Camera-type eye (tissue), 1 donor: ENCODE data around the gene ANGPTL2. TPM values are rescaled to one million over a fixed set of nuclear protein-coding genes. Genes with fewer than 3 reads are reported as not detected.

Source experiments
- total RNA-seq: library from RNA; depleted of rRNA; stranded (reverse); fragments of >200 nt; gene quantifications from one replicate; pipeline ENCODE4 v1.2.3, GENCODE V29; 2014

ANGPTL2 gene, protein sequence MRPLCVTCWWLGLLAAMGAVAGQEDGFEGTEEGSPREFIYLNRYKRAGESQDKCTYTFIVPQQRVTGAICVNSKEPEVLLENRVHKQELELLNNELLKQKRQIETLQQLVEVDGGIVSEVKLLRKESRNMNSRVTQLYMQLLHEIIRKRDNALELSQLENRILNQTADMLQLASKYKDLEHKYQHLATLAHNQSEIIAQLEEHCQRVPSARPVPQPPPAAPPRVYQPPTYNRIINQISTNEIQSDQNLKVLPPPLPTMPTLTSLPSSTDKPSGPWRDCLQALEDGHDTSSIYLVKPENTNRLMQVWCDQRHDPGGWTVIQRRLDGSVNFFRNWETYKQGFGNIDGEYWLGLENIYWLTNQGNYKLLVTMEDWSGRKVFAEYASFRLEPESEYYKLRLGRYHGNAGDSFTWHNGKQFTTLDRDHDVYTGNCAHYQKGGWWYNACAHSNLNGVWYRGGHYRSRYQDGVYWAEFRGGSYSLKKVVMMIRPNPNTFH
- total RNA-seq, result 26.6 TPM

DNA sequence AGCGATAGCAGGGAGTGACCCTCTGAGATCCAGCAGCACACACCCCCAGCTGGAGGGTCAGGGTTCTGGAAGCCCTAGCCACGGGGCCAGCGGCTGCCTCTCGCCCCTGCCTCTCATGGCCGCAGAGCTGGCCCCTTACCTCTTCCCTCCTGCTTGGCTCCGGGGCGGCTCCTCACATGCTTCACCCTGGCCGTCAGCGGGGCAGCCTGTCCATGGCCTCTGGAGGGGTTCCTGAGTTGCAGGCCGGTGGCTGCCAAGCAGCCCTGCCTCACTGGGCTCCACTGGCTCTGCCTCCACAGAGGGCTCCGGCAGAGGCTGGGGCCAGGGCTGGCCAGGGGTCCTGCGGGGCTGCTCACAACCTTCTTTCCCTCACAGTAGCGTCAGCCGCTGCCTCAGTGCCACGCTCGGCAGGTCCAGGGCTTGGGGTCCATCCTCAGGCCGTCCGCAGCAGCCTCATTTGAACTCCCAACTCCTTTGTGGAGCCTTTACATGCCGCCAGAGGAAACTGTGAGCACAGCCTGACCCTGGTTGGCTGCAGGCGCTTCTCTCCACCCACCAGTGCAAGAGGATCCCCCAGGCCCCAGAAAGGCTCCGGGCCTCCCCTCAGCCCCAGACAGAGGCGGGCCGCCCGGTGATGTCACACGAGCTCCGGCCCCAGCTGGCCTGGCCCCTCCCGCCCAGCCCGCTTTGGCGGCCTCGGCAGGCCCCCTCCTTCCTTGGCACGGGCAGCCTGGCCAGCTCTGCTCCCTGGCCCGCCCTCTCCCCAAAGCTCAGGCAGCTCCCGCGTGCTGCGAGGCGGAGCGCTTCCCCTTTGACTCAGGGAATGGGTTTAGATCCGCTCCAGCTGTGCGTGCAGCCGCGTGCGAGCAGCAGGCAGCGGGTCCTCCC is at the start of gene ANGPTL2:
Gene ANGPTL2, minus strand, starts transcription at position 460 of the 888 bp plus-strand sequence. CDS start 13,904 bp downstream, outside the sequence.

Other genes with a start within 250 kb of the ANGPTL2 start
- gene RALGPS1, start 207.9 kb downstream of the ANGPTL2 start, total RNA-seq, result 35.3 TPM
- gene GARNL3, start 142.1 kb upstream of the ANGPTL2 start, total RNA-seq, result 48.6 TPM